ENCODE results near the gene MCF2L2. TPM values are rescaled to one million over a fixed set of nuclear protein-coding genes. Genes with fewer than 3 reads are reported as not detected.

The MCF2L2 gene
- total RNA-seq, 1 donor from 2014 or later, result 0.84 TPM

GRCh38 chr3:183160616-183161015, 267.8 kb downstream of the MCF2L2 start:
- TF ChIP-seq CTCF (IDR thresholded peaks at IDR 0.05; ENCODE audit: insufficient read depth, low read length, poor library complexity, severe bottlenecking), result no peak
- DNase-seq (ENCODE audit: low read depth), result no peak
- Histone ChIP-seq H3K36me3 (ENCODE audit: control insufficient read depth, insufficient read depth, low read length) (no peaks in the 10 kb centered on the region), H3K27me3 (ENCODE audit: control insufficient read depth, insufficient read depth, low read length) (no peaks in the 10 kb centered on the region), H3K4me3 (ENCODE audit: low read depth, low read length) (no peak overlapping the region)

GRCh38 chr3:183159333-183159732, 269.1 kb downstream of the MCF2L2 start:
- TF ChIP-seq CTCF (IDR thresholded peaks at IDR 0.05; ENCODE audit: insufficient read depth, low read length, poor library complexity, severe bottlenecking), result peak; percentile 16
- no peak overlapping the region for H3K4me3 ChIP-seq (ENCODE audit: low read depth, low read length)
- no peaks in the 10 kb centered on the region for H3K36me3 ChIP-seq (ENCODE audit: control insufficient read depth, insufficient read depth, low read length)
- no peaks in the 10 kb centered on the region for H3K27me3 ChIP-seq (ENCODE audit: control insufficient read depth, insufficient read depth, low read length)
- DNase-seq (ENCODE audit: low read depth), result no peak

- no peaks in the 10 kb centered on the region for H3K27me3 ChIP-seq (ENCODE audit: control insufficient read depth, insufficient read depth, low read length)
- peak; percentile 65 for DNase-seq (ENCODE audit: low read depth)
- H3K36me3 ChIP-seq (ENCODE audit: control insufficient read depth, insufficient read depth, low read length), result no peaks in the 10 kb centered on the region
- H3K4me3 ChIP-seq (ENCODE audit: low read depth, low read length), result no peak overlapping the region
- TF ChIP-seq CTCF (IDR thresholded peaks at IDR 0.05; ENCODE audit: insufficient read depth, low read length, poor library complexity, severe bottlenecking), result no peak
Observed at GRCh38 chr3:183158551-183159006, 269.8 kb downstream of the MCF2L2 start.

- H3K36me3 ChIP-seq (ENCODE audit: control insufficient read depth, insufficient read depth, low read length), result no peaks in the 10 kb centered on the region
- TF ChIP-seq CTCF (IDR thresholded peaks at IDR 0.05; ENCODE audit: insufficient read depth, low read length, poor library complexity, severe bottlenecking), result no peak
- H3K27me3 ChIP-seq (ENCODE audit: control insufficient read depth, insufficient read depth, low read length), result no peaks in the 10 kb centered on the region
- no peak for DNase-seq (ENCODE audit: low read depth)
- H3K4me3 ChIP-seq (ENCODE audit: low read depth, low read length), result no peak overlapping the region
Observed at GRCh38 chr3:183158113-183158512, 270.3 kb downstream of the MCF2L2 start.

- no peak overlapping the region for H3K4me3 ChIP-seq (ENCODE audit: low read depth, low read length)
- TF ChIP-seq CTCF (IDR thresholded peaks at IDR 0.05; ENCODE audit: insufficient read depth, low read length, poor library complexity, severe bottlenecking), result no peak
- DNase-seq (ENCODE audit: low read depth), result no peak
- H3K27me3 ChIP-seq (ENCODE audit: control insufficient read depth, insufficient read depth, low read length), result no peaks in the 10 kb centered on the region
- H3K36me3 ChIP-seq (ENCODE audit: control insufficient read depth, insufficient read depth, low read length), result no peaks in the 10 kb centered on the region
Observed at GRCh38 chr3:183156266-183156665, 272.2 kb downstream of the MCF2L2 start.

GRCh38 chr3:183155499-183155898, 272.9 kb downstream of the MCF2L2 start:
- H3K36me3 ChIP-seq (ENCODE audit: control insufficient read depth, insufficient read depth, low read length), result no peaks in the 10 kb centered on the region

More at GRCh38 chr3:183155499-183155898, 272.9 kb downstream of the MCF2L2 start:
- Histone ChIP-seq H3K27me3 (ENCODE audit: control insufficient read depth, insufficient read depth, low read length) (no peaks in the 10 kb centered on the region), H3K4me3 (ENCODE audit: low read depth, low read length) (no peak overlapping the region)
- DNase-seq (ENCODE audit: low read depth), result no peak
- no peak for TF ChIP-seq CTCF (IDR thresholded peaks at IDR 0.05; ENCODE audit: insufficient read depth, low read length, poor library complexity, severe bottlenecking)

Measured in kidney epithelial cell (primary cell).